Left forelimb (tissue), 1 donor: ENCODE results near the gene DMXL2.
"Not testable (repeated sequence)": the region's sequence is repeated elsewhere in the genome, so short reads cannot be mapped to it uniquely, and the experiment has no call there.

Experiments used
- DNase-seq: peaks from one replicate; pipeline ENCODE4 v3.0.0-alpha.2; 2018; ENCODE audit warnings: low spot score

Gene DMXL2

DNA sequence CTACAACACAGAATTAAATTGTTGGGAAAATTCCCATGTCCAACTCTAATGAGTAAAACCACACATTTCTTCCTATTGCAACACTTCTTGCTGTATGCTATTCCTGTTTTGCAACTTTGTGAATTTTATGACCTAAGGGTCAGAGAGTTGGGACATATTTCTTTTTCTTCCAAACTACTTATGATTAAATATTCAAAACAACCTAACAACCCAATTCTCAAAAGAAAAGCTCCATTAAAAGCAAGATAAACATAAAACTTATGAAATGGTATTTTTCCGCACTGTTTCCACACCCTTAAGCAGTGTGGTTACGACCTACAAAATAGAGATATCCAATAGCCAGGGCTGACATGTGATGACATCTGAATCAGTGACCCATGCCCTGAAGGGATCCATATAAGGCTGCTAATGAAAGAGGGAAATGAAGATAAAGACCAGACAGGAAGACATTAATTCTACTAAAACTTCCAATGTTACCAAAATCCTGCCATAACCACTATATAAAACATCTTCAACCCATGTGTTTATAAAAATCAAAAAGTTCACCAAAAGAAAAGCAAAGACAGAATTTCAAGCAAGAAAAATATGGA lies 45.6 kb downstream of the DMXL2 start:
- DNase-seq, result no peak

DNA sequence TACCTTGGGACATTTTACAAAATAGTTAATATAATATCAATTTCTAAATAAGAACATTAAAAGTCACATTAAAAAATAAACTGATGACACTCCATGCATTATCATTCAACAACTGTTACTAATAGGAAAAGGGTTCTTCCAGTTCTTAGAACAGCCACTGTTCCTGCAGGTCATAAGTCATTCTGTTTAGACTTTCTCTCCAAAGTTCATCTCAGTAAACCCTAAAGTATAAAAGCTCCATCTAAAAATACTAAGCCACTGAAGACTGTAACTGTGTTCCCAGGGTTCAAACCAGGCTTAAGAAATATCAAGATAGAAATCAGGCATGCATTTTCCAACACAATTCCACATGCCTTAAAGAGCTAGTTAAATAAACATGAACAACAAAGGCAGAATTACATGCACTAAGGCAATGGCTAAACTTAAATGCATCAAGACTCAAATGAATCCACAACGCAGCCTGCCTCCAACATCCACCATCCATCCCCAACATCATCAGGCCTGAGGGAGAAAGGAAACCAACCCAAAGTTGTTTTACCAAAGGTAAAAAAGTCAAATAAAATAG lies 46.2 kb downstream of the DMXL2 start:
- no peak for DNase-seq

DNA sequence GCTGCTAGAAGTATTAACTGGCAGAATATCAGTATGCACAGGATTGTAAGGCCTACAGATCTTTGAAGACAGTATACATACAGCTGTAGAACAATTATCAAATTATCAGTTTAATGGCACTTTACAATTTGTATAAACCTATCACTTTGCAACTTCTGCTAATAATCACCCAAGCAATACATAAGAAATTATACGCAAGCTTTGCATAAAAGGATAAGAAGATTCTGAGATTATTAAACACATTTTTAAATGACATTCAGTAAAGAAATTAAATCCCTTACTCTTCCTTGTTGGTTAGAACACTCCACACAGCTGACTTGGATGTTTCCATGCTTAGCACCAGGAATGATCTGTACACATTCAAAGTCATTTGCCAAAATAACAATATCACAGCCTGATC lies 46.8 kb downstream of the DMXL2 start:
- no peak for DNase-seq

DNA sequence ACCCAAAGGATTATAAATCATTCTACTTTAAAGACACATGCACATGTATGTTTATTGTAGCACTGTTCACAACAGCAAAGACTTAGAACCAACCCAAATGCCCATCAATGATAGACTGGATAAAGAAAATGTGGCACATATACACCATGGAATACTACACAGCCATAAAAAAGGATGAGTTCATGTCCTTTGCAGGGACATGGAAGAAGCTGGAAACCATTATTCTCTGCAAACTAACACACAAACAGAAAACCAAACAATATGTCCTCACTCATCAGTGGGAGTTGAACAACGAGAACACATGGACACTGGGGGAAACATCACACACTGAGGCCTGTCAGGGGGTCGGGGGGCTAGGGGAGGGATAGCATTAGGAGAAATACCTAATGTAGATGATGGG lies 49.2 kb downstream of the DMXL2 start:
- not testable (repeated sequence) for DNase-seq

DNA sequence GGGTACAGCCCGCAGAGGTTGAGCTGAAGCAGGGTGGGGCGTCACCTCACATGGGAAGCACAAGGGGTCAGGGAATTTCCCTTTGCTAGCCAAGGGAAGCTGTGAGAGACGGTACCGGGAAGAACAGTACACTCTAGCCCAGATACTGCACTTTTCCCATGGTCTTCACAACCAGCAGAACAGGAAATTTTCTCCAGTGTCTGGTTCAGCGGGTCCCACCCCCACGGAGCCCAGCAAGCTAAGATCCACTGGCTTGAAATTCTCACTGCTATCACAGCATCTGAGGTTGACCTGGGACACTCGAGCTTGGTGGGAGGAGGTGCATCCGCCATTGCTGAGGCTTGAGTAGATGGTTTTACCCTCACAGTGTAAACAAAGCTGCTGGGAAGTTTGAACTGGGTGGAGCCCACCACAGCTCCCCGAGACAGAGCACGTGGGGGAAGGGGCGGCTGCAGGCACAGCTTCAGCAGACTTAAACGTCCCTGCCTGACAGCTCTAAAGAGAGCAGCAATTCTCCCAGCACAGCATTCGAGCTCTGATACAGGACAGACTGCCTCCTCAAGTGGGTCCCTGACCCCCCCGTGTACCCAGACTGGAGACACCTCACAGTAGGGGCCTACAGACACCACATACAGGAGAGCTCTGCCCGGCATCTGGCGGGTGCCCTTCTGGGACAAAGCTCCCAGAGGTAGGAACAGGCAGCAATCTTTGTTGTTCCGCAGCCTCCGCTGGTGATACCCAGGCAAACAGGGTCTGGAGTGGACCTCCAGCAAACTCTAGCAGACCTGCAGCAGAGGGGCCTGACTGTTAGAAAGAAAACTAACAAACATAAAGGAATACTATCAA lies 53.4 kb downstream of the DMXL2 start:
- DNase-seq, result not testable (repeated sequence)

DNA sequence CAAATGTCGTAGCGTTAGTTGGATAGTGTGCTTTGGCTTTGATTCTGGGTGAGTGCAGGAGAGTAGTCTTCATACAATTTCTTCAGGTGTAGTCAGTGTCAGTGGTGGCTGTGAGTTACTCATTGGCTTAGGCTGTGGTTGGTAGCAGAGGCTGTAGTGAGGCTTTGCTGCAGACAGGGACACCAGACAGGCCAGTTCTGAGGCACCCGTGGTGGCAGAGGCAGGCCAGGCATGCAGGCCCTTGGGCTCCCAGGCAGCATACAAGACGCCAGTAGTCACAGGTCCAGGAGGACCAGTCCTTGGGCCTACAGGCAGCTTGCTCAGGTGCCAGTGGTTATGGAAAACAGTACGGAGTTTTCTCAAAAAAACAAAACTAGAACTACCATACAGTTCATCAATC lies 61.3 kb downstream of the DMXL2 start:
- no peak for DNase-seq

DNA sequence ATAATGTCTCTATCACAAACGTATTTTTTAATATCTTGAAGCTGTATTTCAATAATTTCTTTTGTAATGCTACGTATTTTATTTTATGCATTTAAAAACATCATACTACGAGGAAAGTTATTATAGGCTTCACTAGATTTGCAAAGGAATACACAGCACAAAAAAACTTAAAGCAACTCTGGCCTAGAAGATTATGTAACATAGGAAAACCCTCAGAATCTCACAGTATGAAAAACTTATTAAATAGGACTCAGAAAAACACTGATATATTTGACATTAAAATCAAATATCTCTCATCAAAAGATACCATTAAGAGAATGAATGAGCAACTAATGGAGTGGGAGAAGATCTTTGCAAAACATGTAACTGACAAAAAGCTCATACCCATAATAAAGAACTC lies 63.7 kb downstream of the DMXL2 start:
- no peak for DNase-seq

DNA sequence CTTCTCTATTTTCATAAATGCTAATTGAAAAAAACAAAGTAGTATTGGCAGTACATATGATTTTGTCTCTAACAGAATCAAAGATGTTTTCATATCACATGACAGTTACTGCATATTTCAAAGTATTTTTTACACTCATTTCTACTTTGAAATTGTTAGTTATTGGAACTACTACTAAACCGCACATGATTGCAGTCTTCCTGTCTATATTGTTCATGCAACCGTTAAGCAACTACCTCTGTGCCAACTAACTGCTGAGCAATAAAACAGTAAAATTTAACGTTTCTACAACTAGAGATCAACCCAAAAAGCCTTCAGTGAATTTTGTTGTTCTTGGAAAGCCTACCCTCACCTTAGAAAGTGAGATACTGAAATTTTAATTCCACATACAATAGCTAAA lies 64.2 kb downstream of the DMXL2 start:
- no peak for DNase-seq

DNA sequence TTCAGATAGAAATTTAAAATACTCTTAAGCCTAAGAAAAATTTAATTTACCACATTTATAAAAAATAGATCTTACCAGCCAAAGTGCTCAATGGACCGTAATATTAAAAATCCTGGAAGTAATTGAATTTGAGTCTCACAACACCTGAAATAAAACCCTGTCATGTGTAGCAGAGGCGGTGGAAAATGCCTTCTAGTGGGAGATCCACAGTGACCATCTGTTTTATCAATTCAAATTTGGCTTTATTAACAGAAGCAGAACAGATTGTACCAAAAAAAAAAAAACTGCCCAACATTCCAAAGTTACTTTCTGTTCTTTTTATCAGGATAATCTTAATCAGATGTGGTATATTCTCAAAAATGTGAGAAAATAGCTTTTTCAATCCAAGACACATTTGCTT lies 71.7 kb downstream of the DMXL2 start:
- DNase-seq, result no peak

- DNase-seq, result no peak
These were observed 74.9 kb downstream of the DMXL2 start for GRCh38 chr15:51547656-51548055.

GRCh38 chr15:51536965-51537574 lies 85.5 kb downstream of the DMXL2 start:
- DNase-seq, result no peak

- DNase-seq, result no peak
These were observed 88.7 kb downstream of the DMXL2 start for GRCh38 chr15:51533672-51534398.

- no peak for DNase-seq
These were observed 95.6 kb downstream of the DMXL2 start for GRCh38 chr15:51526955-51527354.

- DNase-seq, result no peak
These were observed 98.2 kb downstream of the DMXL2 start for GRCh38 chr15:51524376-51524775.

DNA sequence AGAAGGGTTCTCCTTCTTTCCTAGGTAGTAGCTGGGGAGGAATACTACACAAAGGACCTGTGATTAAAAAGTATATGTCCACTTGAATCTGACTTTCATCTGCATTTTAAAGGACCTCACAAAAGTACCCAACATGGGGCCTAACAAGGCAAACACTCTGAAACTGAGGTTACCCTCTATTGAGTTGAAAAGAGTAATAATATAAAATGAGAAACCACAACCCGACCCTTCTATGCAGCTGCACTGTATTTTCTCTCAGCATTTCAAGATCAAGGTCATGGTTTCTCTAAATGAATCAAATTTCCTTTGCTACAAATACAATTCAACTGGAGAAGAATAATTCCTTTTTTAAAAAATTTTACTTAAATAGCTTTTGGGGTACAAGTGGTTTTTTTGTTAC lies 106.3 kb downstream of the DMXL2 start:
- no peak for DNase-seq

GRCh38 chr15:51505251-51505650 lies 117.3 kb downstream of the DMXL2 start:
- DNase-seq, result no peak

GRCh38 chr15:51503003-51503402 lies 119.6 kb downstream of the DMXL2 start:
- DNase-seq, result no peak

- DNase-seq, result no peak
These were observed 123.1 kb downstream of the DMXL2 start for GRCh38 chr15:51499379-51499976.

GRCh38 chr15:51497806-51498205 lies 124.8 kb downstream of the DMXL2 start:
- DNase-seq, result no peak

DNA sequence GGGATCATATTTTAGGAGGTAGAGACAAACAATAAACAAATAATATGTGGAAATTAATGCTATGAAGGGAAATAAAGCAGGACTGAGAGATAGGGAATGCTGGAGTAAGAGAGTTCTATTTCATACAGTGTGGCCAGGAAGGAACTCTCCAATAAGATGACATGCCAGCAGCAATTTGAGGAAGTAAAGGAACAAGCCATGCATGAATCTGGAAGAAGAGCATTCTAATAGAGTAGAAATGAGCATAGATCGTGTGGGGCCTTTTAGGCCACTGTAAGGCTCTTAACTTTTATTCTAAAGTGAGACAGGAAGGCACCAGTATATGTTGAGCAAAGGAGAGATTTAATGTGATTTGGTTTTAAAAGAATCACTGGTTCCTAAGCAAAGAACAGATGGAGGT lies 126.3 kb downstream of the DMXL2 start:
- DNase-seq, result no peak

GRCh38 chr15:51494411-51495314 lies 127.9 kb downstream of the DMXL2 start:
- DNase-seq, result no peak
